Breast epithelium (tissue), 4 donors: ENCODE data around the gene QSER1. TPM values are rescaled to one million over a fixed set of nuclear protein-coding genes. Genes with fewer than 3 reads are reported as not detected.
A peak's percentile ranks its signal among the peaks of the same experiment; 100 is the strongest.

Source experiments
- DNase-seq, 2 donors: peaks; one replicate each; pipeline ENCODE4 v3.0.0-alpha.2; 2019; ENCODE audit warnings: low spot score in 2 of 2
- H3K27ac ChIP-seq, 2 donors: fragments of 200-600 bp; sonication (generic) in 1 of 2; one replicate each; pipeline ENCODE4 v1.5.1; 2016 to 2019; ENCODE audit warnings: mild to moderate bottlenecking in 1 of 2
- H3K27me3 ChIP-seq, 2 donors: fragments of 200-600 bp; sonication (generic) in 1 of 2; one replicate each; pipeline versions ENCODE4 v1.5.1 to v1.6.0; 2017 to 2019; ENCODE audit warnings: control low read depth in 1 of 2, mild to moderate bottlenecking in 1 of 2
- H3K36me3 ChIP-seq: fragments of 200-600 bp; one replicate; pipeline ENCODE4 v1.5.1; 2019
- H3K4me1 ChIP-seq, 2 donors: fragments of 200-600 bp; sonication (generic); one replicate each; pipeline ENCODE4 v1.5.1; 2016 to 2019; ENCODE audit warnings: control low read depth in 1 of 2
- H3K4me3 ChIP-seq, 3 donors: fragments of 200-600 bp; sonication (generic); 1 replicate in 2 of 3; 2 replicates in 1 of 3; pipeline ENCODE4 v1.5.1; 2016 to 2019; ENCODE audit warnings: mild to moderate bottlenecking in 3 of 3, moderate library complexity in 2 of 3
- H3K9me3 ChIP-seq, 2 donors: fragments of 200-600 bp; sonication (generic) in 1 of 2; one replicate each; pipeline ENCODE4 v1.5.1; 2016 to 2019; ENCODE audit warnings: control low read depth in 1 of 2
- CTCF ChIP-seq, 3 donors: fragments of 450-650 bp; IDR thresholded peaks; one replicate each; pipeline ENCODE4 v1.5.1; 2016 to 2017; ENCODE audit warnings: antibody characterized with exemption in 3 of 3, mild to moderate bottlenecking in 3 of 3, moderate library complexity in 3 of 3
- POLR2A ChIP-seq: fragments of 450-650 bp; IDR thresholded peaks from one replicate; pipeline ENCODE4 v1.6.1; 2016; ENCODE audit warnings: antibody characterized with exemption, mild to moderate bottlenecking, moderate library complexity
- POLR2AphosphoS5 ChIP-seq, 3 donors: sonication (generic); formaldehyde crosslinking; IDR thresholded peaks; one replicate each; pipeline ENCODE4 v1.6.1; 2017; ENCODE audit warnings: antibody characterized with exemption in 3 of 3
- intact Hi-C: fragments of 100-400 bp; cut with DNase I; formaldehyde crosslinking; loops from one replicate; pipeline ENCODE4 v1.15.1; 2023; ENCODE audit warnings: low total_unique reads
- total RNA-seq, 3 donors: library from RNA; depleted of rRNA; stranded (reverse); fragments of >200 nt; gene quantifications; one replicate each; pipeline ENCODE4 v1.1.0, GENCODE V29; 2016

Gene QSER1
- total RNA-seq, 3 donors from 2014 or later: 34.4 to 55.3 (median 40.6) TPM

- TF ChIP-seq POLR2A (no peak), CTCF (IDR thresholded peaks at IDR 0.05) (no peak), POLR2AphosphoS5 (IDR thresholded peaks at IDR 0.05) (no peak)
- Histone ChIP-seq H3K27ac (no peak overlapping the region), H3K9me3 (no peaks in the 10 kb centered on the region), H3K4me1 (no peaks in the 10 kb centered on the region), H3K27me3 (no peaks in the 10 kb centered on the region), H3K36me3 (no peaks in the 10 kb centered on the region), H3K4me3 (no peak overlapping the region)
- DNase-seq: no peak
- intact Hi-C loops: no loop called here
Observed at GRCh38 chr11:32890843-32891656, 1.6 kb upstream of the QSER1 start.

- no peak for DNase-seq
- intact Hi-C loops: no loop called here
- Histone ChIP-seq H3K27ac (peak overlapping the region; percentile 95 to 99), H3K9me3 (no peaks in the 10 kb centered on the region), H3K4me3 (peak overlapping the region; percentile 85 to 96 (median 93)), H3K27me3 (no peaks in the 10 kb centered on the region), H3K36me3 (no peaks in the 10 kb centered on the region), H3K4me1 (no peaks in the 10 kb centered on the region)
- TF ChIP-seq POLR2A: no peak
- no peak for TF ChIP-seq CTCF (IDR thresholded peaks at IDR 0.05)
- no peak for TF ChIP-seq POLR2AphosphoS5 (IDR thresholded peaks at IDR 0.05)
Observed at GRCh38 chr11:32891657-32892354, 805 bp upstream of the QSER1 start.

GRCh38 chr11:32893093-32893342 is 407 bp downstream of the QSER1 start:
- no peaks in the 10 kb centered on the region for H3K9me3 ChIP-seq
- H3K27me3 ChIP-seq: no peaks in the 10 kb centered on the region
- peak overlapping the region; percentile 85 to 96 (median 93) for H3K4me3 ChIP-seq
- H3K27ac ChIP-seq: peak overlapping the region; percentile 95 to 99
- H3K4me1 ChIP-seq: no peaks in the 10 kb centered on the region
- intact Hi-C loops: no loop called here
- DNase-seq: no peak
- TF ChIP-seq CTCF (IDR thresholded peaks at IDR 0.05): no peak
- TF ChIP-seq POLR2A: no peak
- TF ChIP-seq POLR2AphosphoS5 (IDR thresholded peaks at IDR 0.05): no peak
- H3K36me3 ChIP-seq: no peaks in the 10 kb centered on the region

GRCh38 chr11:32893343-32894148 is 935 bp downstream of the QSER1 start:
- DNase-seq: peak in 1 of 2 donors; percentile 27
- Histone ChIP-seq H3K27ac (peak overlapping the region; percentile 95 to 99), H3K9me3 (no peaks in the 10 kb centered on the region), H3K36me3 (no peaks in the 10 kb centered on the region), H3K4me1 (no peaks in the 10 kb centered on the region), H3K4me3 (peak overlapping the region; percentile 85 to 96 (median 93)), H3K27me3 (no peaks in the 10 kb centered on the region)
- intact Hi-C loops: no loop called here
- peak in 1 of 3 donors; percentile 32 for TF ChIP-seq CTCF (IDR thresholded peaks at IDR 0.05)
- no peak for TF ChIP-seq POLR2AphosphoS5 (IDR thresholded peaks at IDR 0.05)
- no peak for TF ChIP-seq POLR2A
